ENCODE measurements around the gene NAT16. TPM values are rescaled to one million over a fixed set of nuclear protein-coding genes. Genes with fewer than 3 reads are reported as not detected.

The NAT16 gene
- total RNA-seq, 2 donors from 2014 or later: not detected

- no peaks in the 10 kb centered on the region for H3K9me3 ChIP-seq
Observed at GRCh38 chr7:101156277-101156676, 23.8 kb downstream of the NAT16 start.

GRCh38 chr7:101155303-101155702 is 24.8 kb downstream of the NAT16 start:
- H3K4me1 ChIP-seq: peaks cover 0 to 17% of the 10 kb centered on the region in 2 donors
- H3K4me3 ChIP-seq: peak overlapping the region; percentile 95
- DNase-seq (ENCODE audit: low spot score): no peak
- no peaks in the 10 kb centered on the region for H3K9me3 ChIP-seq
- H3K27ac ChIP-seq: no peak overlapping the region
- peaks cover 23% of the 10 kb centered on the region for H3K36me3 ChIP-seq
- no peaks in the 10 kb centered on the region for H3K27me3 ChIP-seq
- no peak for TF ChIP-seq CTCF (IDR thresholded peaks at IDR 0.05)

More at GRCh38 chr7:101156277-101156676, 23.8 kb downstream of the NAT16 start:
- Histone ChIP-seq H3K27me3 (no peaks in the 10 kb centered on the region), H3K36me3 (peaks cover 24% of the 10 kb centered on the region), H3K4me3 (no peak overlapping the region), H3K4me1 (peaks cover 0 to 17% of the 10 kb centered on the region in 2 donors), H3K27ac (no peak overlapping the region)
- no peak for TF ChIP-seq CTCF (IDR thresholded peaks at IDR 0.05)
- DNase-seq (ENCODE audit: low spot score): no peak

GRCh38 chr7:101154693-101155102 is 25.4 kb downstream of the NAT16 start:
- Histone ChIP-seq H3K9me3 (no peaks in the 10 kb centered on the region), H3K27me3 (no peaks in the 10 kb centered on the region), H3K4me3 (peak overlapping the region; percentile 95), H3K27ac (peak overlapping the region; percentile 12 to 71), H3K36me3 (peaks cover 20% of the 10 kb centered on the region), H3K4me1 (peaks cover 0 to 17% of the 10 kb centered on the region in 2 donors)
- no peak for DNase-seq (ENCODE audit: low spot score)
- no peak for TF ChIP-seq CTCF (IDR thresholded peaks at IDR 0.05)

GRCh38 chr7:101153969-101154692 is 26.0 kb downstream of the NAT16 start, which contains the start of gene AP1S1:
AP1S1 (plus strand) TSS chr7:101154476; CDS start chr7:101154515, 39 bp downstream.
- Histone ChIP-seq H3K36me3 (peaks cover 14% of the 10 kb centered on the region), H3K9me3 (no peaks in the 10 kb centered on the region), H3K27me3 (no peaks in the 10 kb centered on the region), H3K27ac (peak within 1 kb of the TSS; percentile 12 to 71), H3K4me1 (peaks cover 0 to 17% of the 10 kb centered on the region in 2 donors), H3K4me3 (peak within 1 kb of the TSS; percentile 95)
- DNase-seq (ENCODE audit: low spot score): peak; percentile 85
- no peak for TF ChIP-seq CTCF (IDR thresholded peaks at IDR 0.05)

- no peak for DNase-seq (ENCODE audit: low spot score)
- peaks cover 3% of the 10 kb centered on the region for H3K36me3 ChIP-seq
- H3K9me3 ChIP-seq: no peaks in the 10 kb centered on the region
- H3K27me3 ChIP-seq: no peaks in the 10 kb centered on the region
- H3K27ac ChIP-seq: no peak overlapping the region
- TF ChIP-seq CTCF (IDR thresholded peaks at IDR 0.05): no peak
- peaks cover 0 to 17% of the 10 kb centered on the region in 2 donors for H3K4me1 ChIP-seq
- no peak overlapping the region for H3K4me3 ChIP-seq
Observed at GRCh38 chr7:101151908-101152651, 28.0 kb downstream of the NAT16 start.
